Thyroid gland (tissue), 4 donors: ENCODE data around the gene TAF5. TPM values are rescaled to one million over a fixed set of nuclear protein-coding genes. Genes with fewer than 3 reads are reported as not detected.
A peak's percentile ranks its signal among the peaks of the same experiment; 100 is the strongest.

ENCODE experiments used
- DNase-seq, 2 donors: peaks; one replicate each; pipeline ENCODE4 v3.0.0-alpha.2; 2019
- H3K27ac ChIP-seq, 3 donors: fragments of 200-600 bp; sonication (generic); 1 replicate in 2 of 3; 2 replicates in 1 of 3; pipeline ENCODE4 v1.5.1; 2016 to 2019; ENCODE audit warnings: mild to moderate bottlenecking in 1 of 3, moderate library complexity in 1 of 3
- H3K27me3 ChIP-seq: fragments of 200-600 bp; sonication (generic); one replicate; pipeline ENCODE4 v1.5.1; 2019
- H3K36me3 ChIP-seq, 2 donors: fragments of 200-600 bp; sonication (generic); one replicate each; pipeline ENCODE4 v1.5.1; 2016 to 2019
- H3K4me1 ChIP-seq, 2 donors: fragments of 200-600 bp; sonication (generic); one replicate each; pipeline ENCODE4 v1.5.1; 2017 to 2019
- H3K4me3 ChIP-seq, 3 donors: fragments of 200-600 bp; sonication (generic); replicated peaks in 1 of 3; 1 replicate in 2 of 3; 2 replicates in 1 of 3; pipeline ENCODE4 v1.5.1; 2016; ENCODE audit warnings: mild to moderate bottlenecking in 1 of 3
- H3K9me3 ChIP-seq: fragments of 200-600 bp; sonication (generic); one replicate; pipeline ENCODE4 v1.5.1; 2017
- CTCF ChIP-seq, 6 experiments: fragments of 200-600 bp in 3 of 6; fragments of 450-650 bp in 3 of 6; sonication (generic) in 3 of 6; IDR thresholded peaks; one replicate each; pipeline ENCODE4 v1.5.1; 2016 to 2019; ENCODE audit warnings: antibody characterized with exemption in 6 of 6, mild to moderate bottlenecking in 2 of 6, inconsistent platforms in 1 of 6, moderate library complexity in 1 of 6
- POLR2A ChIP-seq, 2 donors: fragments of 450-650 bp; IDR thresholded peaks; one replicate each; pipeline ENCODE4 v1.6.1; 2017; ENCODE audit warnings: antibody characterized with exemption in 2 of 2, mild to moderate bottlenecking in 2 of 2, moderate library complexity in 1 of 2
- WGBS, 2 donors: methylation state at CpG; one replicate each; pipeline ENCODE4 v1.1.5; 2017; 5-methylcytosine and 5-hydroxymethylcytosine counted together
- intact Hi-C: fragments of 100-400 bp; cut with DNase I; formaldehyde crosslinking; loops from one replicate; pipeline ENCODE4 v1.15.1; 2023
- microRNA counts, 2 donors: library from miRNA; unstranded; fragments of <30 nt; microRNA quantifications; one replicate each; lab custom pipeline; 2016 to 2017
- microRNA-seq: library from miRNA; unstranded; fragments of <30 nt; microRNA quantifications from one replicate; pipeline ENCODE4, GENCODE V29; 2016
- total RNA-seq, 4 donors: library from RNA; depleted of rRNA; stranded (reverse); fragments of >200 nt; gene quantifications; one replicate each; pipeline ENCODE4 v1.2.3, GENCODE V29; 2016

TAF5 gene
- total RNA-seq, 4 donors from 2014 or later = 4.0 to 7.0 (median 6.2) TPM

- H3K27me3 ChIP-seq = no peaks in the 10 kb centered on the region
- peaks cover 17 to 25% of the 10 kb centered on the region in 2 donors for H3K36me3 ChIP-seq
- no peak overlapping the region for H3K4me3 ChIP-seq
- no peak for DNase-seq
- no peak for TF ChIP-seq POLR2A (IDR thresholded peaks at IDR 0.05)
- no peak for TF ChIP-seq CTCF (IDR thresholded peaks at IDR 0.05)
- no peak overlapping the region for H3K27ac ChIP-seq
- WGBS, 2 donors = 95 to 98% methylated on average over 5 of the region's 5 CpGs
- peaks cover 0 to 7% of the 10 kb centered on the region in 2 donors for H3K4me1 ChIP-seq
- intact Hi-C loops = no loop called here
- H3K9me3 ChIP-seq = no peaks in the 10 kb centered on the region
These were observed 61.9 kb downstream of the TAF5 start for GRCh38 chr10:103429647-103430046.

- H3K27me3 ChIP-seq = no peaks in the 10 kb centered on the region
- DNase-seq = no peak
- peaks cover 6 to 14% of the 10 kb centered on the region in 2 donors for H3K4me1 ChIP-seq
- no peak for TF ChIP-seq CTCF (IDR thresholded peaks at IDR 0.05)
- no peak for TF ChIP-seq POLR2A (IDR thresholded peaks at IDR 0.05)
- H3K9me3 ChIP-seq = no peaks in the 10 kb centered on the region
- intact Hi-C loops = no loop called here
- WGBS, 2 donors = 70 to 79% methylated on average over 8 of the region's 8 CpGs
- H3K36me3 ChIP-seq = peaks cover 7 to 8% of the 10 kb centered on the region in 2 donors
- no peak overlapping the region for H3K27ac ChIP-seq
- H3K4me3 ChIP-seq = no peak overlapping the region
These were observed 64.1 kb downstream of the TAF5 start for GRCh38 chr10:103431902-103432301.

- Histone ChIP-seq H3K4me3 (no peak overlapping the region), H3K4me1 (peaks cover 6 to 15% of the 10 kb centered on the region in 2 donors), H3K9me3 (no peaks in the 10 kb centered on the region), H3K27ac (no peak overlapping the region), H3K36me3 (peaks cover 10 to 12% of the 10 kb centered on the region in 2 donors), H3K27me3 (no peaks in the 10 kb centered on the region)
- intact Hi-C loops = no loop called here
- TF ChIP-seq POLR2A (IDR thresholded peaks at IDR 0.05) (no peak), CTCF (IDR thresholded peaks at IDR 0.05) (no peak)
- 54 to 63% methylated on average over 2 of the region's 2 CpGs for WGBS, 2 donors
- DNase-seq = peak; percentile 62 to 77
These were observed 66.1 kb downstream of the TAF5 start for GRCh38 chr10:103433858-103434257.

MicroRNAs within 50 kb of the gene (microRNA counts, 767-probe panel; counts per million panel counts)
- 0 counts per million in 2 donors for microRNA hsa-miR-1307-3p (lab: Ali Mortazavi, UCI)

Small RNA genes lying within 50 kb of the gene (microRNA-seq; reads per million reads assigned to microRNA genes)
- 871 reads per million, percentile 80 among the genes with 10 or more reads in this experiment for gene MIR1307

Other genes with a start within 250 kb of the TAF5 start
- 100 to 1,000 TPM; 194 to 238 (median 214) TPM for gene NT5C2, start 174.7 kb upstream of the TAF5 start, total RNA-seq
- gene RPEL1, start 122.1 kb upstream of the TAF5 start, total RNA-seq = not detected
- gene INA, start 90.8 kb upstream of the TAF5 start, total RNA-seq = under 1 TPM in 2 of 4 donors, not detected in 2; 0.17 to 0.59 TPM
- 10 to 100 TPM in 1 of 4 donors, 1 to 10 TPM in 3; 5.8 to 10.8 (median 9.6) TPM for gene PCGF6, start 16.8 kb upstream of the TAF5 start, total RNA-seq
- 100 to 1,000 TPM; 127 to 604 (median 265) TPM for gene ATP5MK, start 28.5 kb downstream of the TAF5 start, total RNA-seq
- gene PDCD11, start 28.6 kb downstream of the TAF5 start, total RNA-seq = 10 to 100 TPM; 15.6 to 20.9 (median 19.0) TPM
- gene CALHM2, start 84.4 kb downstream of the TAF5 start, total RNA-seq = 10 to 100 TPM; 16.0 to 47.3 (median 32.8) TPM
- not detected for gene CALHM1, start 90.9 kb downstream of the TAF5 start, total RNA-seq
- gene CALHM3, start 111.3 kb downstream of the TAF5 start, total RNA-seq = not detected
- 1 to 10 TPM in 1 of 4 donors, not detected in 3; 1.1 TPM for gene NEURL1, start 125.7 kb downstream of the TAF5 start, total RNA-seq